H1 (cell line): Measurements from ENCODE around the gene IL36G. TPM values are rescaled to one million over a fixed set of nuclear protein-coding genes. Genes with fewer than 3 reads are reported as not detected.

ENCODE experiments used
- CTCF ChIA-PET: fragments of 300-600 bp; sonication (Branson Sonifier 250); formaldehyde crosslinking; loops from one replicate; lab custom pipeline; 2021; ENCODE audit not compliant: partially characterized antibody; lab: Charles Lee
- POLR2A ChIA-PET: fragments of 300-600 bp; sonication (Branson Sonifier 250); formaldehyde crosslinking; loops from one replicate; lab custom pipeline; 2021; ENCODE audit warnings: inconsistent platforms; ENCODE audit not compliant: partially characterized antibody; lab: Charles Lee
- DNase-seq, 2 experiments: peaks; one replicate each; pipeline versions ENCODE4 v3.0.0 to v3.0.0-alpha.2; 2010 to 2022; ENCODE audit warnings: low spot score in 2 of 2, low read depth in 1 of 2, mixed read lengths in 1 of 2
- FAIRE-seq: peaks from 2 replicates; lab custom pipeline; 2011; peaks lifted over from hg19 to GRCh38; lab: Jason Lieb, UNC
- H2AFZ ChIP-seq: 2 replicates; pipeline ENCODE4 v1.8.1; 2012; ENCODE audit warnings: low read length, inconsistent platforms
- H2AK5ac ChIP-seq: 2 replicates; pipeline ENCODE4 v1.6.1; 2013; ENCODE audit warnings: low read depth, low read length
- H2BK120ac ChIP-seq: replicated peaks from 2 replicates; pipeline ENCODE3; 2013; ENCODE audit warnings: low read depth, low read length, inconsistent platforms
- H2BK12ac ChIP-seq: 2 replicates; pipeline ENCODE4 v1.6.1; 2013; ENCODE audit warnings: low read depth, low read length
- H2BK15ac ChIP-seq: 2 replicates; pipeline ENCODE4 v1.6.1; 2013; ENCODE audit warnings: low read length
- H2BK20ac ChIP-seq: 2 replicates; pipeline ENCODE4 v1.6.1; 2013; ENCODE audit warnings: low read length
- H2BK5ac ChIP-seq: 2 replicates; pipeline ENCODE4 v1.6.1; 2013; ENCODE audit warnings: low read depth, low read length
- H3K14ac ChIP-seq: 2 replicates; pipeline ENCODE4 v1.6.1; 2013; ENCODE audit warnings: inconsistent platforms; ENCODE audit not compliant: insufficient read length
- H3K18ac ChIP-seq: 2 replicates; pipeline ENCODE4 v1.6.1; 2013; ENCODE audit warnings: low read length; ENCODE audit errors: extremely low read depth
- H3K23ac ChIP-seq: 2 replicates; pipeline ENCODE4 v1.6.1; 2013; ENCODE audit warnings: inconsistent platforms; ENCODE audit not compliant: insufficient read length
- H3K23me2 ChIP-seq: 2 replicates; pipeline ENCODE4 v1.6.1; 2013; ENCODE audit warnings: low read depth, low read length
- H3K27ac ChIP-seq: 2 replicates; pipeline ENCODE4 v1.6.1; 2011; ENCODE audit warnings: low read depth, low read length, inconsistent platforms
- H3K27me3 ChIP-seq, 4 experiments: replicated peaks in 1 of 4; 1 replicate in 1 of 4; 2 replicates in 3 of 4; pipeline versions ENCODE4 v1.6.1 to v1.8.1; 2011 to 2013; ENCODE audit warnings: low read length in 3 of 4, mild to moderate bottlenecking in 3 of 4, inconsistent platforms in 2 of 4, mixed read lengths in 2 of 4, moderate library complexity in 1 of 4; ENCODE audit not compliant: control insufficient read depth in 3 of 4, insufficient read depth in 3 of 4; ENCODE audit errors: extremely low read depth in 1 of 4
- H3K36me3 ChIP-seq, 4 experiments: 2 replicates each; pipeline versions ENCODE4 v1.6.1 to v1.8.1; 2011 to 2013; ENCODE audit warnings: mild to moderate bottlenecking in 4 of 4, low read length in 3 of 4, moderate library complexity in 2 of 4, control low read depth in 1 of 4, inconsistent platforms in 1 of 4; ENCODE audit not compliant: insufficient read depth in 4 of 4, control insufficient read depth in 2 of 4
- H3K4ac ChIP-seq: replicated peaks from 2 replicates; pipeline ENCODE3; 2013; ENCODE audit warnings: low read length, low read depth, mixed read lengths, inconsistent platforms; ENCODE audit not compliant: insufficient read length
- H3K4me1 ChIP-seq, 4 experiments: replicated peaks in 1 of 4; 1 replicate in 1 of 4; 2 replicates in 3 of 4; pipeline versions ENCODE4 v1.6.1 to v1.8.1; 2011 to 2013; ENCODE audit warnings: low read length in 3 of 4, inconsistent platforms in 2 of 4, mixed read lengths in 1 of 4; ENCODE audit not compliant: insufficient read depth in 4 of 4, control insufficient read depth in 3 of 4
- H3K4me2 ChIP-seq, 2 experiments: 2 replicates each; pipeline versions ENCODE4 v1.6.1 to v1.8.1; 2011 to 2013; ENCODE audit warnings: low read depth in 2 of 2, low read length in 2 of 2, control low read depth in 1 of 2, inconsistent platforms in 1 of 2, mild to moderate bottlenecking in 1 of 2; ENCODE audit not compliant: insufficient read depth in 1 of 2
- H3K4me3 ChIP-seq, 4 experiments: fragments of 200-600, 300-600 bp in 1 of 4; sonication (generic), shearing (Covaris generic), sonication (Bioruptor Twin) in 1 of 4; 2 replicates each; pipeline versions ENCODE4 v1.5.1 to v1.8.1; 2011 to 2016; ENCODE audit warnings: low read length in 4 of 4, low read depth in 3 of 4, control low read depth in 2 of 4, inconsistent platforms in 2 of 4, mild to moderate bottlenecking in 2 of 4, mixed read lengths in 1 of 4, moderate library complexity in 1 of 4; ENCODE audit not compliant: insufficient read depth in 2 of 4; ENCODE audit errors: extremely low read depth in 1 of 4
- H3K56ac ChIP-seq: replicated peaks from 2 replicates; pipeline ENCODE3; 2013; ENCODE audit warnings: low read depth, mild to moderate bottlenecking, mixed read lengths, low read length, inconsistent platforms; ENCODE audit not compliant: insufficient read length
- H3K79me1 ChIP-seq: 2 replicates; pipeline ENCODE4 v1.6.1; 2013; ENCODE audit warnings: low read depth, low read length, control low read depth
- H3K79me2 ChIP-seq, 2 experiments: 2 replicates each; pipeline versions ENCODE4 v1.6.1 to v1.8.1; 2012 to 2013; ENCODE audit warnings: low read length in 2 of 2, mild to moderate bottlenecking in 2 of 2, inconsistent platforms in 1 of 2; ENCODE audit not compliant: insufficient read depth in 2 of 2, control insufficient read depth in 1 of 2
- H3K9ac ChIP-seq, 4 experiments: replicated peaks in 1 of 4; 1 replicate in 1 of 4; 2 replicates in 3 of 4; pipeline versions ENCODE4 v1.6.1 to v1.8.1; 2011 to 2013; ENCODE audit warnings: low read depth in 3 of 4, low read length in 3 of 4, control low read depth in 2 of 4, mild to moderate bottlenecking in 2 of 4, moderate library complexity in 2 of 4, inconsistent platforms in 1 of 4; ENCODE audit errors: extremely low read depth in 1 of 4
- H3K9me3 ChIP-seq, 2 experiments: 2 replicates each; pipeline versions ENCODE4 v1.6.1 to v1.8.1; 2012 to 2013; ENCODE audit warnings: mild to moderate bottlenecking in 2 of 2, moderate library complexity in 2 of 2, control low read depth in 1 of 2, inconsistent platforms in 1 of 2, low read depth in 1 of 2, low read length in 1 of 2, mixed read lengths in 1 of 2; ENCODE audit not compliant: insufficient read depth in 2 of 2
- H4K20me1 ChIP-seq, 2 experiments: replicated peaks in 1 of 2; 2 replicates each; pipeline versions ENCODE3 to v1.8.1; 2011 to 2013; ENCODE audit warnings: inconsistent platforms in 2 of 2, low read length in 2 of 2, mild to moderate bottlenecking in 1 of 2; ENCODE audit not compliant: insufficient read depth in 2 of 2, control insufficient read depth in 1 of 2
- H4K5ac ChIP-seq: 2 replicates; pipeline ENCODE4 v1.6.1; 2013; ENCODE audit warnings: low read length, low read depth, mixed read lengths, inconsistent platforms; ENCODE audit not compliant: insufficient read length
- H4K8ac ChIP-seq: 2 replicates; pipeline ENCODE4 v1.8.0; 2013; ENCODE audit warnings: mild to moderate bottlenecking, moderate library complexity, low read length, inconsistent platforms; ENCODE audit not compliant: insufficient read depth; ENCODE audit errors: extremely low read depth
- H4K91ac ChIP-seq: replicated peaks from 2 replicates; pipeline ENCODE3; 2013; ENCODE audit warnings: low read length, mixed read lengths, inconsistent platforms; ENCODE audit not compliant: insufficient read length
- BRCA1 ChIP-seq: IDR thresholded peaks from 2 replicates; pipeline ENCODE4 v1.6.1; 2012; ENCODE audit warnings: low read depth, low read length, improper control_type of control experiment
- CTBP2 ChIP-seq: IDR thresholded peaks from 2 replicates; pipeline ENCODE4 v1.7.0; 2011; ENCODE audit warnings: borderline replicate concordance, mild to moderate bottlenecking, moderate library complexity, mixed read lengths, low read length; ENCODE audit not compliant: insufficient read depth, insufficient read length
- EGR1 ChIP-seq: IDR thresholded peaks from 2 replicates; pipeline ENCODE4 v1.6.1; 2011; ENCODE audit warnings: low read depth, low read length, borderline replicate concordance
- JUN ChIP-seq: IDR thresholded peaks from 2 replicates; pipeline ENCODE4 v1.6.1; 2011; ENCODE audit warnings: low read depth, mild to moderate bottlenecking, improper control_type of control experiment, low read length
- RAD21 ChIP-seq, 2 experiments: IDR thresholded peaks in 1 of 2; conservative IDR thresholded peaks in 1 of 2; 2 replicates each; pipeline ENCODE4 v1.6.1; 2011; ENCODE audit warnings: low read depth in 2 of 2, low read length in 2 of 2, improper control_type of control experiment in 1 of 2, inconsistent platforms in 1 of 2, mild to moderate bottlenecking in 1 of 2, moderate library complexity in 1 of 2
- SP4 ChIP-seq: IDR thresholded peaks from 2 replicates; pipeline ENCODE4 v1.6.1; 2012; ENCODE audit warnings: low read length, inconsistent platforms
- SUZ12 ChIP-seq: fragments of 200-600 bp; sonication (generic); IDR thresholded peaks from 2 replicates; pipeline ENCODE4 v1.6.1; 2012; ENCODE audit warnings: mild to moderate bottlenecking, inconsistent platforms, low read length, moderate library complexity, mixed read lengths
- TAF7 ChIP-seq: optimal IDR thresholded peaks from 2 replicates; pipeline ENCODE3; 2011; ENCODE audit warnings: low read depth, mild to moderate bottlenecking, inconsistent platforms, low read length, moderate library complexity, borderline replicate concordance
- WGBS, 2 experiments: shearing (Covaris generic) in 1 of 2; methylation state at CpG; one replicate each; pipeline versions ENCODE4 v1.1.6 to v1.1.7; 2013 to 2015; ENCODE audit warnings: low lambda C conversion rate in 2 of 2, mixed read lengths in 2 of 2, inconsistent platforms in 1 of 2, low coverage in 1 of 2, missing lambda C conversion rate in 1 of 2; ENCODE audit not compliant: insufficient replicate concordance in 2 of 2, insufficient coverage in 1 of 2, insufficient read length in 1 of 2; ENCODE audit errors: extremely low coverage in 1 of 2, missing lambda C conversion rate in 1 of 2; 5-methylcytosine and 5-hydroxymethylcytosine counted together
- polyA plus RNA-seq, 7 experiments: library from polyadenylated mRNA; depleted of rRNA in 3 of 7; stranded (reverse) in 5 of 7; unstranded in 2 of 7; fragments of >200 nt in 5 of 7; fragments of 200-250 nt in 2 of 7; gene quantifications; 1 replicate in 5 of 7; 2 replicates in 1 of 7; 4 replicates in 1 of 7; pipeline versions ENCODE4 v1.2.1 to v1.2.3, GENCODE V29; 2011 to 2013; ENCODE audit warnings: missing spikeins in 2 of 7, mixed read lengths in 2 of 7
- total RNA-seq: library from RNA; stranded (reverse); fragmentation: NEBNext Ultra II Directional; extraction: Animal tissue kit (Norgen Biotek cat#: 25700); gene quantifications from 2 replicates; pipeline ENCODE4 v1.2.1, GENCODE V29; 2021

Gene IL36G
- total and polyA plus RNA-seq, 2 of the 8 experiments (the other 6 are each of a cell fraction or from before 2014, with no cell fraction given), result 0.39 TPM; not detected in 1

DNA sequence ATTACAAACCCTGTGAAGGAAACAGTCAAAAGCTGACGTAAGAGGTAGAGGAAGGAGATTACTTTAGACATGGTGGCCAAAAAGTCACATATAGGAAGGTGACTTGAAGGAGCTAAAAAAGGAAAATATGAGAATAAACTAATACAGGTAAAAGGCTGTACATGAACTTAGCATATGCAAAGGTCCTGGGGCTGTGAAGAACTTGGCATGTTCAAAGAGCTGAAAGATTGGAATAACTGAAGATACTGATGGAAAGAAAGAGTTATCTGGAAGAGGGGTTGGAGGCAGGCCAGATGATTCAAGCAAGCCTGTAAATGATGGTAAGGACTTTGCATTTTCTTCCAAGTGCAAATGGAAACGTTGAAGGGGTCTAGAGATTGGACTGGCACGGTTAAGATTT is 40.7 kb downstream of the IL36G start:
- Histone ChIP-seq H3K4me3 (no peak overlapping the region), H4K8ac (no peak overlapping the region), H2BK120ac (no peak overlapping the region), H3K23ac (no peak overlapping the region), H4K91ac (no peak overlapping the region), H2AFZ (no peak overlapping the region), H3K36me3 (no peaks in the 10 kb centered on the region)
- 90% methylated on average over 3 of the region's 3 CpGs; no CpG with 5 or more reads in 1 of the 2 experiments for WGBS, 2 experiments
- no peak for TF ChIP-seq EGR1
- TF ChIP-seq BRCA1, result no peak
- TF ChIP-seq TAF7, result no peak
- TF ChIP-seq SP4, result no peak
- TF ChIP-seq CTBP2, result no peak
- TF ChIP-seq RAD21 (IDR thresholded peaks at IDR 0.05 in 1 of 2, conservative IDR thresholded peaks at IDR 0.05 in 1 of 2; ENCODE audit: low read depth in 2 of 2, low read length in 2 of 2), result no peak
- TF ChIP-seq JUN, result no peak
- no peak for TF ChIP-seq SUZ12
- TF ChIP-seq, all 59 proteins: peak for 0
- Histone ChIP-seq H3K14ac (no peak overlapping the region), H3K79me2 (no peaks in the 10 kb centered on the region), H2BK12ac (no peak overlapping the region), H3K18ac (no peak overlapping the region), H3K27me3 (no peaks in the 10 kb centered on the region), H3K9me3 (peaks cover 0 to 4% of the 10 kb centered on the region in 2 experiments; a peak in 1 of 4 replicates), H2BK15ac (no peak overlapping the region), H4K5ac (no peak overlapping the region), H3K27ac (no peak overlapping the region), H4K20me1 (no peaks in the 10 kb centered on the region), H3K56ac (no peak overlapping the region), H3K4me1 (no peaks in the 10 kb centered on the region), H2BK20ac (no peak overlapping the region), H3K23me2 (no peaks in the 10 kb centered on the region), H3K4ac (no peak overlapping the region), H3K9ac (no peak overlapping the region), H3K79me1 (no peaks in the 10 kb centered on the region), H3K4me2 (no peak overlapping the region), H2BK5ac (no peak overlapping the region), H2AK5ac (no peak overlapping the region)
- POLR2A ChIA-PET, result no interaction called here
- no peak for DNase-seq
- CTCF ChIA-PET, result no interaction called here
- FAIRE-seq, result no peak
